DND-41 (cell line): ENCODE measurements around the gene RAD51C.

ENCODE experiments used
- CTCF ChIP-seq: IDR thresholded peaks from 2 replicates; pipeline ENCODE4 v1.5.1; 2012; ENCODE audit warnings: borderline replicate concordance, low read length, moderate library complexity, mild to moderate bottlenecking; ENCODE audit not compliant: poor library complexity, severe bottlenecking; ENCODE audit errors: extremely low read depth
- EZH2 ChIP-seq: IDR thresholded peaks from 3 replicates; pipeline ENCODE4 v1.6.1; 2012; ENCODE audit warnings: borderline replicate concordance, low read depth, mild to moderate bottlenecking, moderate library complexity, low read length, inconsistent platforms; ENCODE audit not compliant: severe bottlenecking

DNA sequence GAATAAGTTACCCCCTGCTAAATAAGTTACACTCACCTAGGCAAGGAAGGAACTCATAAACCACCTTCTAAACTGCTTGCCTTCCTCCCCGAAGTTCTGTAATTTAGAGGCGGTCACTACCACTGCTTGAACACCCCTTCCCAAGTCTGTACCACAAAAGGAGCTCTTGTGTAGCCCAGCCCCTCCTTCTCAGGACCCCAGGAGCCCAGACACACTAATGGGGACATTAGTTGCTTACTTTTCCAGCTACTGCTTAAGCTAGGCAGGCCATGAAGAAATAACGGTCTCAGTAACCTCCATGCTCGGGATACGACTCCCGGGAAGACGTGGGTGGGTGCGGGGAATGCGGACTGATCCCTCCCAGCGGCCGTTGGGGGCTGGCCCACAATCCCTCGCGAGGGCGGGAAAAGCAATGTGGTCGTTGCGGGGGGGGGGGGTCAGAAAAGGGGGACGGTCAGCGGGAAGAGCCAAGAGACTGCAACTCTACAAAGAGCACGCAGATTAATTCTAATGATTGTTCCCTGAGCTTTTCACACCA, 632 bp upstream of the RAD51C start, which contains the start of gene TEX14:
- TF ChIP-seq CTCF = no peak
- TF ChIP-seq EZH2 = no peak
